HL-60 (cell line): ENCODE results near the gene SLFN14.

ENCODE experiments used
- DNase-seq, 2 experiments: peaks; one replicate each; pipeline ENCODE4 v3.0.0-alpha.2; 2010 to 2020; ENCODE audit warnings: low read depth in 1 of 2, low spot score in 1 of 2
- H3K27ac ChIP-seq: fragments of 250-450 bp; sonication (Bioruptor Pico); replicated peaks from 2 replicates; pipeline ENCODE4 v1.5.1; 2020; ENCODE audit warnings: mild to moderate bottlenecking, moderate library complexity
- H3K27me3 ChIP-seq: fragments of 250-450 bp; sonication (Bioruptor Pico); 2 replicates; pipeline ENCODE4 v1.5.1; 2021; ENCODE audit warnings: mild to moderate bottlenecking, moderate library complexity; ENCODE audit not compliant: insufficient read depth, poor library complexity, severe bottlenecking
- H3K4me3 ChIP-seq: replicated peaks from 2 replicates; pipeline ENCODE4 v1.5.1; 2011; ENCODE audit warnings: mild to moderate bottlenecking, control low read depth, low read length; ENCODE audit not compliant: insufficient read depth
- GABPA ChIP-seq: IDR thresholded peaks from 2 replicates; pipeline ENCODE4 v1.6.1; 2012; ENCODE audit warnings: low read depth
- POLR2AphosphoS5 ChIP-seq: IDR thresholded peaks from 2 replicates; pipeline ENCODE4 v1.6.1; 2012; ENCODE audit warnings: low read depth
- SPI1 ChIP-seq: IDR thresholded peaks from 2 replicates; pipeline ENCODE4 v1.6.1; 2012; ENCODE audit warnings: low read depth, mild to moderate bottlenecking, borderline replicate concordance
- TF ChIP-seq, protein P1 (sequence below): IDR thresholded peaks from one replicate; pipeline ENCODE4 v1.5.1; 2011; ENCODE audit warnings: low read length, control low read depth, inconsistent platforms; ENCODE audit not compliant: insufficient read depth
- TF ChIP-seq, protein P2 (sequence below): IDR thresholded peaks from 2 replicates; pipeline ENCODE4 v1.6.1; 2012; ENCODE audit warnings: low read depth; ENCODE audit not compliant: insufficient replicate concordance

Gene SLFN14

DNA sequence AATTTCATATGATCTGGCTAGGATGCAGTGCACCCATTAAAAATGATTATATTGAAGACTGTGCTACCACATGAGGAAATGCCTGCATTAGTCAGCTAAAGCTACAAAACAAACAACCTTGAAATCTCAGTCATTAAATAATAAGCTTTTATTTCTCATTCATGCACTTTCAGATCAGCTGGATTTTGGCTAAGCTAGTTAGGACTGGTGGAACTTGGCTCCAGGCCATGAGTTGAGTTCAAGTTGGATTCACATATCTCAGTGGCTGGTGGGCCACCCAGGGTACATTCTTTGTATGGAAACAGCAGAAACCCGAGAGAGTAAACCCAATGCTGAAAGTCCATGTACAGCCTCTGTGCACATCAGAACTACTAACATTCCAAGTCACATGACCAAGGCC lies 16.8 kb downstream of the SLFN14 start:
- no peak for TF ChIP-seq SPI1
- Histone ChIP-seq H3K27ac (no peak overlapping the region), H3K27me3 (no peaks in the 10 kb centered on the region), H3K4me3 (no peak overlapping the region)
- DNase-seq: no peak

DNA sequence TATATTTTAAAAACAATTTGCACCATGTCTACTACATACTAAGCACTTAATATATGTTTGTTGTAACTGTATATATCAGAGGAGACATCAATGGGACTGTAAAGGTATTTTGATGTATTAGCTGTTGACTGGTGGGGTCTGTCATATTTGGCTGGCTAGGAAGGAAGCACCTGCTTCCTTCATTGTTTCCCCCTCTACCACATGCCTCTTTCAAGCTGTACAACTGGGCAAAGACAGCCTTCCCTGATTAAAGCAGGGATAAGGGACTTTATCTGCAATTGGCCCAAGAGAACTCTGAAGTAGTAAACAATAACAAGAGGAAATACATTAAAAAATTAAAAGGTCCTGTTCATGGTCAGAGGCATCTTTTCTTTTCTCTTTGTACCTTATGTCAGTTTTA lies 17.6 kb downstream of the SLFN14 start:
- Histone ChIP-seq H3K27me3 (no peaks in the 10 kb centered on the region), H3K4me3 (no peak overlapping the region), H3K27ac (no peak overlapping the region)
- TF ChIP-seq SPI1 (no peak), POLR2AphosphoS5 (no peak), GABPA (no peak)
- TF ChIP-seq, protein P1, sequence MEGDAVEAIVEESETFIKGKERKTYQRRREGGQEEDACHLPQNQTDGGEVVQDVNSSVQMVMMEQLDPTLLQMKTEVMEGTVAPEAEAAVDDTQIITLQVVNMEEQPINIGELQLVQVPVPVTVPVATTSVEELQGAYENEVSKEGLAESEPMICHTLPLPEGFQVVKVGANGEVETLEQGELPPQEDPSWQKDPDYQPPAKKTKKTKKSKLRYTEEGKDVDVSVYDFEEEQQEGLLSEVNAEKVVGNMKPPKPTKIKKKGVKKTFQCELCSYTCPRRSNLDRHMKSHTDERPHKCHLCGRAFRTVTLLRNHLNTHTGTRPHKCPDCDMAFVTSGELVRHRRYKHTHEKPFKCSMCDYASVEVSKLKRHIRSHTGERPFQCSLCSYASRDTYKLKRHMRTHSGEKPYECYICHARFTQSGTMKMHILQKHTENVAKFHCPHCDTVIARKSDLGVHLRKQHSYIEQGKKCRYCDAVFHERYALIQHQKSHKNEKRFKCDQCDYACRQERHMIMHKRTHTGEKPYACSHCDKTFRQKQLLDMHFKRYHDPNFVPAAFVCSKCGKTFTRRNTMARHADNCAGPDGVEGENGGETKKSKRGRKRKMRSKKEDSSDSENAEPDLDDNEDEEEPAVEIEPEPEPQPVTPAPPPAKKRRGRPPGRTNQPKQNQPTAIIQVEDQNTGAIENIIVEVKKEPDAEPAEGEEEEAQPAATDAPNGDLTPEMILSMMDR: no peak
- TF ChIP-seq, protein P2, sequence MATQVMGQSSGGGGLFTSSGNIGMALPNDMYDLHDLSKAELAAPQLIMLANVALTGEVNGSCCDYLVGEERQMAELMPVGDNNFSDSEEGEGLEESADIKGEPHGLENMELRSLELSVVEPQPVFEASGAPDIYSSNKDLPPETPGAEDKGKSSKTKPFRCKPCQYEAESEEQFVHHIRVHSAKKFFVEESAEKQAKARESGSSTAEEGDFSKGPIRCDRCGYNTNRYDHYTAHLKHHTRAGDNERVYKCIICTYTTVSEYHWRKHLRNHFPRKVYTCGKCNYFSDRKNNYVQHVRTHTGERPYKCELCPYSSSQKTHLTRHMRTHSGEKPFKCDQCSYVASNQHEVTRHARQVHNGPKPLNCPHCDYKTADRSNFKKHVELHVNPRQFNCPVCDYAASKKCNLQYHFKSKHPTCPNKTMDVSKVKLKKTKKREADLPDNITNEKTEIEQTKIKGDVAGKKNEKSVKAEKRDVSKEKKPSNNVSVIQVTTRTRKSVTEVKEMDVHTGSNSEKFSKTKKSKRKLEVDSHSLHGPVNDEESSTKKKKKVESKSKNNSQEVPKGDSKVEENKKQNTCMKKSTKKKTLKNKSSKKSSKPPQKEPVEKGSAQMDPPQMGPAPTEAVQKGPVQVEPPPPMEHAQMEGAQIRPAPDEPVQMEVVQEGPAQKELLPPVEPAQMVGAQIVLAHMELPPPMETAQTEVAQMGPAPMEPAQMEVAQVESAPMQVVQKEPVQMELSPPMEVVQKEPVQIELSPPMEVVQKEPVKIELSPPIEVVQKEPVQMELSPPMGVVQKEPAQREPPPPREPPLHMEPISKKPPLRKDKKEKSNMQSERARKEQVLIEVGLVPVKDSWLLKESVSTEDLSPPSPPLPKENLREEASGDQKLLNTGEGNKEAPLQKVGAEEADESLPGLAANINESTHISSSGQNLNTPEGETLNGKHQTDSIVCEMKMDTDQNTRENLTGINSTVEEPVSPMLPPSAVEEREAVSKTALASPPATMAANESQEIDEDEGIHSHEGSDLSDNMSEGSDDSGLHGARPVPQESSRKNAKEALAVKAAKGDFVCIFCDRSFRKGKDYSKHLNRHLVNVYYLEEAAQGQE: no peak
- DNase-seq: no peak

DNA sequence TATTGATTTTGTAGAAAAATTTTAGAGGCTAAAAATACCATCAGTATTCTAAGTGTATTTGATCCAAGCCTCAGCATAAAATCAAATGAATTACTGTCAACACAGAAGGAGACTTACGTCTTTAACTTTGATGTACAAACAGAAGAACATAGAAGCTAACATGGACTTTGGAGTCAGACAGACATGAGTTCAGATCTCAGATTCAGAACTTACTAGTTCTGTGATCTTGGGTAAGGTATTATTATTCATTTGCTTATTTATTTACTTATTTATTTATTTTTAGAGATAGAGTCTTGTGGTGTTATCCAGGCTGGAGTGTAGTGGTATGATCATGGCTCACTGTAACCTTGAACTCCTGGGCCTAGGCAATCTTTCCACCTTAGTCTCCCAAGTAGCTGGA lies 19.2 kb downstream of the SLFN14 start:
- no peak for DNase-seq
- Histone ChIP-seq H3K27ac (peak overlapping the region; percentile 92), H3K4me3 (peak overlapping the region; percentile 47), H3K27me3 (no peaks in the 10 kb centered on the region)
- no peak for TF ChIP-seq POLR2AphosphoS5

DNA sequence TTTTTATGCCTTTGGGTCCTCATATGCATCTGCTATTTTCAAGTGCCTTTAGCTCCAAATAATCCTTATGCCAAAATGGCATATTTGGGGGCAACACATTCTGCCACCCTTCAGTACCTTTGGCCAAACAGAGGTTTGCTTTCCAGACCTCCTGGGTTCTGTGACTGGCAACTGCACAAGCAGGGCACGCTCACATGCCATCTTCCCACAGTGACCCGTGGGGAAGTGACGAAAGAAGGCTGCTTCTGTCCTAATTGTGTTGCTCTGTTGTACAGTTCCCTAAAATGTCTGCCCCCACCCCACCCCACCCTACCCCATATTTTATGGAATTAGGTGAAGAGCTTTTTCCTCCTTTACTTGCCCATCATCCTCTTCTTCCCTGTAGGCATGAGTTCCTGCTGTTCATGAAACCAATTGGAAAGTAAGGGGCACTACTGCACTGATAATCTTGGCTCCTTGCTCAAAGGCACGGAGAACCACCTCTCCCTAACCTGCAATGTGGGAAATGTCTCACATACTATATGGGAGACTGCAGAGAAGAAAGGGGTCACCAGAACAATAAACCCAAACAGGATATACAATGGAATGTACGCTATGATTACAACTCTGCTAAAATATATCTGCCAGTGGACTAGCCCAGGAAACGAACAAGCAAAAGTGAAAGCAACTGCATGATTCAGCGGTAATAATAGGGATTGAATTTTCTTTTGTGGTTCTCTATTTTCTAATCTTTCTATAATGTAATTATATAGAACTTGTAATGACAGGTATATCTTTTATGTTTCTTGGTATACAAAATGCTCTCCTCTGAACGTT lies 19.8 kb downstream of the SLFN14 start:
- peak in 1 of 2 experiments; percentile 88 for DNase-seq
- no peaks in the 10 kb centered on the region for H3K27me3 ChIP-seq
- peak overlapping the region; percentile 47 for H3K4me3 ChIP-seq
- H3K27ac ChIP-seq: peak overlapping the region; percentile 92
- TF ChIP-seq SPI1 (peak; percentile 85), POLR2AphosphoS5 (peak; percentile 68), GABPA (no peak)
- TF ChIP-seq, protein P2: peak; percentile 42
- TF ChIP-seq, protein P1: no peak

DNA sequence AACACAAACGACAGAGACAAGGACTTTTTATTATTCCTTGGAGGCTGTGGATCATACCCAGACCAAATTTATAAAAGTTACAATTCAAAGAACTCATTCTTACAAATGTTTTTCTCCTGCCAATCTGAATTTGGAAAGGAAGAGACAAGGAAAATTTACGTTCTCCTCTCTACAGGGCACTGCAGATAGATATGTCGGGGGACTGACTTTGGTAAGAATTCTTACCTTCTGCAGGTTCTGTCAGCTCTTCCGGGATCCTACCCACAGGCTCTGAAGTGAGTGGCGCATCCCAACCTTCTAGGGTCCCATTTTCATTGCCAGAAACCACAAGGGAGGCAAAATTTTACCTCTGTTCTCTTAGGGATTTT lies 21.0 kb downstream of the SLFN14 start:
- no peak overlapping the region for H3K27ac ChIP-seq
- TF ChIP-seq, protein P1: no peak
- TF ChIP-seq, protein P2: no peak
- TF ChIP-seq SPI1 (no peak), POLR2AphosphoS5 (no peak), GABPA (no peak)
- no peak for DNase-seq
- no peak overlapping the region for H3K4me3 ChIP-seq
- no peaks in the 10 kb centered on the region for H3K27me3 ChIP-seq
